ENCODE results near the gene MAN1C1.

DNA sequence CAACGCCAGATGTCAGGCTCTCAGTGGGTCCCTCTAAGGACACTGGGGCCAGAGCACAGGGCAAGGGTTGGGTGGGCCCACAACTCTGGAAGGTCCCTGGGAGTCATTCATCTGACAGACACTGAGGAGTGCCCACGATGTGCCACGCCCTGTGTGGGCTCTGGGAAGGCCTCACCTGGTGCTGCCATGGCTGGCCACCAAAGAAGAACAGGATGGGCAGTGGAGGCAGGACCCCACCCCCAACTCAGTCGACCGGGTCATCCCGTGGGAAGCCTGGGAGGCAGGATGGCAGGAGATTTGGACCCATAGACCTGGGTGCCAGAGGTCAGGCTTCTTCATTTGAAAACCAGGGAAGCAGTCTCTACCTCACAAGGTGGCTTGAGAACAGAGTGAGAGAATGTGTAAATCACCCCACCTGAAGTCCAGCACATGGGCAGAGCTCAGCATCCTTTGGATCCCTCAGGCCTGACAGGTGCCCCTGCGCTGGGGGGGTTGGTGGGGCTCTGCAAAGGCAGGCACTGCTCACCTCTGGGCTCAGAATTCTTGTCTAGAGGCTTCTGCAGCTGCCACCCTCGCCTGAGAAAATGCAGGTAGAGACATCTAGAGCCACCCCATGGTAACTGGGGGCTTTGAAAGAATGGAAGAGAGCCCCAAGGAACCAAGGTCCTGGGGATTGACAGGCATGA is 182.2 kb downstream of the MAN1C1 start:
- TF ChIP-seq MYC (IDR thresholded peaks at IDR 0.05; ENCODE audit: low read depth, low read length) (no peak), POLR2A (IDR thresholded peaks at IDR 0.05; ENCODE audit: extremely low read depth, insufficient read length) (no peak)

All from NB4 (cell line).